Psoas muscle (tissue), 8 donors: ENCODE measurements around the gene ADGRD1. TPM values are rescaled to one million over a fixed set of nuclear protein-coding genes. Genes with fewer than 3 reads are reported as not detected.

Experiments
- ATAC-seq, 4 donors: fragments of 200-7000 bp; cut with Tn5 transposase; one replicate each; pipeline ENCODE4 v1.9.1; 2020; ENCODE audit warnings: moderate library complexity in 3 of 4, mild to moderate bottlenecking in 2 of 4
- DNase-seq, 2 donors: peaks; one replicate each; pipeline ENCODE4 v3.0.0-alpha.2; 2020
- H3K27ac ChIP-seq: fragments of 200-600 bp; one replicate; pipeline ENCODE4 v1.8.0; 2022
- H3K27me3 ChIP-seq, 3 donors: fragments of 200-600 bp in 1 of 3; one replicate each; pipeline versions ENCODE4 v1.6.1 to v1.8.0; 2013 to 2022; ENCODE audit warnings: low read length in 2 of 3, mild to moderate bottlenecking in 2 of 3, moderate library complexity in 1 of 3; ENCODE audit not compliant: insufficient read depth in 3 of 3
- H3K36me3 ChIP-seq, 2 donors: fragments of 200-600 bp in 1 of 2; one replicate each; pipeline versions ENCODE4 v1.6.1 to v1.8.0; 2013 to 2022; ENCODE audit warnings: low read depth in 1 of 2, mild to moderate bottlenecking in 1 of 2, moderate library complexity in 1 of 2; ENCODE audit not compliant: insufficient read depth in 1 of 2
- H3K4me1 ChIP-seq: fragments of 200-600 bp; one replicate; pipeline ENCODE4 v1.8.0; 2022
- H3K4me3 ChIP-seq: fragments of 200-600 bp; one replicate; pipeline ENCODE4 v1.8.0; 2022; ENCODE audit warnings: mild to moderate bottlenecking
- H3K9me3 ChIP-seq: fragments of 200-600 bp; one replicate; pipeline ENCODE4 v1.8.0; 2022
- WGBS, 3 donors: extraction: QIAGEN DNeasy Blood & Tissue Kit; methylation state at CpG; one replicate each; pipeline versions ENCODE4 v1.1.6 to v1.1.7; 2013; 5-methylcytosine and 5-hydroxymethylcytosine counted together
- intact Hi-C, 2 donors: fragments of 100-400 bp; cut with DNase I; formaldehyde crosslinking; loops; one replicate each; pipeline versions ENCODE4 v1.11.0 to v1.14.2; 2022
- polyA plus RNA-seq, 3 donors: library from polyadenylated mRNA; stranded (reverse); fragments of 200-250 nt; gene quantifications; one replicate each; pipeline ENCODE4 v1.2.3, GENCODE V29; 2013
- total RNA-seq, 4 donors: library from RNA; stranded (reverse); fragmentation: NEBNext Ultra II Directional in 2 of 4; extraction: Animal tissue kit (Norgen Biotek cat#: 25700) in 2 of 4; gene quantifications; one replicate each; pipeline versions ENCODE4 v1.2.1 to v1.2.4, GENCODE V29; 2021 to 2023
- TF ChIP-seq, protein P1 (sequence below): fragments of 200-600 bp; IDR thresholded peaks from one replicate; pipeline ENCODE4 v1.8.0; 2022; ENCODE audit warnings: antibody characterized with exemption
- donor health status: healthy with polysubstance abuse.
- donor health status: DM: no; HTN: no; CAD: no; lungs with moderate emphysema.
- donor health status: Bipolar disorder and iron deficiency.
- donor health status: healthy.
- donor health status: DM: yes; HTN: yes; CAD: no.
- donor health status: DM: no; HTN: no; CAD: no.
- donor health status: DM: no; HTN: no; CAD: no.
- donor health status: DM: yes; HTN: yes; CAD: no.

Gene ADGRD1
- total and polyA plus RNA-seq, 7 donors: 2.1 to 11.6 (median 3.6) TPM

DNA sequence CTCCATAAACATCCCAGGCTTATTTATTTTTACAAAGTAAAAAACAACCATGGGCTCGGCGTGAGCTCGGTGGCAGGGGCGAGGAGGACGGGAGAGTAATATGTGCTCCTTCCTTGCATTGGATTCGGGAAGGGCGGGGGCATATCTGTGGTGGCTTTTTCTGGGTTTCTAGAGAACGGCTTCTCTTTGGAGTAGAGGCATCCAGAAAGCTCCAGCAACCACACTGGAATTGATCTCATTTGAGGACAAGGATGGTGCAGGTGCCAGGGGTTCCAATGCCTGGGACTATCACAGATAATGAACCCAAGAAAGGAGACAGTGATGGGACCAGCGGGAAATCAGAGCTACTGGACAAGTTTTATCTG lies 18.9 kb downstream of the ADGRD1 start:
- TF ChIP-seq, protein P1, sequence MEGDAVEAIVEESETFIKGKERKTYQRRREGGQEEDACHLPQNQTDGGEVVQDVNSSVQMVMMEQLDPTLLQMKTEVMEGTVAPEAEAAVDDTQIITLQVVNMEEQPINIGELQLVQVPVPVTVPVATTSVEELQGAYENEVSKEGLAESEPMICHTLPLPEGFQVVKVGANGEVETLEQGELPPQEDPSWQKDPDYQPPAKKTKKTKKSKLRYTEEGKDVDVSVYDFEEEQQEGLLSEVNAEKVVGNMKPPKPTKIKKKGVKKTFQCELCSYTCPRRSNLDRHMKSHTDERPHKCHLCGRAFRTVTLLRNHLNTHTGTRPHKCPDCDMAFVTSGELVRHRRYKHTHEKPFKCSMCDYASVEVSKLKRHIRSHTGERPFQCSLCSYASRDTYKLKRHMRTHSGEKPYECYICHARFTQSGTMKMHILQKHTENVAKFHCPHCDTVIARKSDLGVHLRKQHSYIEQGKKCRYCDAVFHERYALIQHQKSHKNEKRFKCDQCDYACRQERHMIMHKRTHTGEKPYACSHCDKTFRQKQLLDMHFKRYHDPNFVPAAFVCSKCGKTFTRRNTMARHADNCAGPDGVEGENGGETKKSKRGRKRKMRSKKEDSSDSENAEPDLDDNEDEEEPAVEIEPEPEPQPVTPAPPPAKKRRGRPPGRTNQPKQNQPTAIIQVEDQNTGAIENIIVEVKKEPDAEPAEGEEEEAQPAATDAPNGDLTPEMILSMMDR: no peak
- Histone ChIP-seq H3K27ac (no peak overlapping the region), H3K4me1 (no peaks in the 10 kb centered on the region), H3K27me3 (no peaks in the 10 kb centered on the region), H3K36me3 (peaks cover 0 to 12% of the 10 kb centered on the region in 2 donors), H3K4me3 (no peak overlapping the region), H3K9me3 (no peaks in the 10 kb centered on the region)
- 96 to 97% (median 96%) methylated on average over 9 of the region's 9 CpGs for WGBS, 3 donors
- DNase-seq (no peak), ATAC-seq (no peak)
- intact Hi-C loops: no loop called here

DNA sequence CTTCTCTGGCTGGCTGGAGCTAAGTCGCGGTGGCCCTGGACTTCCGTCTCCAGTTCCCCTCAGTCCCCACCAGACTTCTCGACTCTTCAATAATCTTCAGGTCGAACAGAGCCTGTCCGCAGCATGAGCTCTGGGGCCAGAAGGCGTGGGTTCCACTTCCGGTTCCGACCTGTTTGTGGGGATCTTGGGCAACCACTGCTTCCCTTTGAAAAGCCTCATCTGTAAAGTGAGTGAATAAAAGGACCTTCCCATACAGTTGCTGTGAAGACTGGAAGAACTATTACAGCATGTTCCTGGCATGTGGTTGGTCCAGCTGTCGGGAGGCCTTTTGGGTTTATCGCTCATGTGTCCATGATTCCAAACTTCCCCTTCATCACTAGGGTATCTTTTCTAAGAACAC lies 19.4 kb downstream of the ADGRD1 start:
- WGBS, 3 donors: 67 to 76% (median 68%) methylated on average over 11 of the region's 11 CpGs
- Histone ChIP-seq H3K27ac (no peak overlapping the region), H3K9me3 (no peaks in the 10 kb centered on the region), H3K36me3 (peaks cover 0 to 12% of the 10 kb centered on the region in 2 donors), H3K27me3 (no peaks in the 10 kb centered on the region), H3K4me3 (no peak overlapping the region), H3K4me1 (no peaks in the 10 kb centered on the region)
- intact Hi-C loops: no loop called here
- DNase-seq: no peak
- TF ChIP-seq, protein P1: no peak
- ATAC-seq: no peak

GRCh38 chr12:130973906-130974305 lies 20.2 kb downstream of the ADGRD1 start:
- Histone ChIP-seq H3K4me1 (no peaks in the 10 kb centered on the region), H3K4me3 (no peak overlapping the region), H3K27me3 (no peaks in the 10 kb centered on the region), H3K9me3 (no peaks in the 10 kb centered on the region), H3K27ac (no peak overlapping the region), H3K36me3 (peaks cover 0 to 12% of the 10 kb centered on the region in 2 donors)
- TF ChIP-seq, protein P1: no peak
- DNase-seq (no peak), ATAC-seq (no peak)
- WGBS, 3 donors: 84 to 90% (median 86%) methylated on average over 10 of the region's 10 CpGs
- intact Hi-C loops: no loop called here

- Histone ChIP-seq H3K4me1 (no peaks in the 10 kb centered on the region), H3K36me3 (peaks cover 0 to 12% of the 10 kb centered on the region in 2 donors), H3K27me3 (no peaks in the 10 kb centered on the region), H3K27ac (no peak overlapping the region), H3K4me3 (no peak overlapping the region), H3K9me3 (no peaks in the 10 kb centered on the region)
- DNase-seq (no peak), ATAC-seq (no peak)
- intact Hi-C loops: no loop called here
- WGBS, 3 donors: 77 to 83% (median 81%) methylated on average over 7 of the region's 7 CpGs
- TF ChIP-seq, protein P1: no peak
Observed at GRCh38 chr12:130975116-130975515, 21.4 kb downstream of the ADGRD1 start.

GRCh38 chr12:130976171-130976720 lies 22.5 kb downstream of the ADGRD1 start:
- no peak for DNase-seq
- intact Hi-C loops: no loop called here
- Histone ChIP-seq H3K27ac (no peak overlapping the region), H3K27me3 (no peaks in the 10 kb centered on the region), H3K36me3 (peaks cover 0 to 12% of the 10 kb centered on the region in 2 donors), H3K4me3 (no peak overlapping the region), H3K4me1 (no peaks in the 10 kb centered on the region), H3K9me3 (no peaks in the 10 kb centered on the region)
- ATAC-seq: no peak
- WGBS, 3 donors: 88 to 90% (median 88%) methylated on average over 15 of the region's 15 CpGs
- TF ChIP-seq, protein P1: no peak
